ENCODE measurements around the gene FAM83E.
A peak's percentile ranks its signal among the peaks of the same experiment; 100 is the strongest.

The FAM83E gene

DNA sequence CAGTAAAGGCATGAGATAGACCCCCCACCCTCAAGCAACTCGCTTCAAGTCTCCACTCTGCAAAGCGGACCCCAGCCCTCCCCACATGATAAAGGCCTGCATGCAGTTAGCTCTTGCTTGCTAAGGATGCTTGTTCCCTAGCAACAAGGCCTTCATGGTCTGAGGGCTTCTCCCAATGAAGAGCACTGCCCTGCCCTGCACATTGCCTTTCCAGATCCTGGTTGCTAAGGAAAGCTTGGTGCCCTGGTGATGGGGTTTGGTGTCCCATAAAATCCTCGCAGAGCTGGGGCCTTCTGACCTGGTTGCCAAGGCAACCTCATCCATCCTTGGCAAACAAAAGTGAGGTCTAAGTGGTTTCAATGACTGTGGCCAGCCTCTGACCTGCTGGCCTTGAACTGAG is 16.3 kb upstream of the FAM83E start:
- no peak for DNase-seq (ENCODE audit: extremely low spot score)
- CTCF ChIA-PET: no interaction called here
- POLR2A ChIA-PET: interaction anchor here (6.7 kb wide), 1 partner anchor 13 kb away, joined by 88 read pairs; the partner anchor contains the start of genes RPL18 and SPHK2
- TF ChIP-seq LEF1 (IDR thresholded peaks at IDR 0.05; ENCODE audit: borderline replicate concordance) (no peak), ELF4 (IDR thresholded peaks at IDR 0.05) (no peak), SP1 (IDR thresholded peaks at IDR 0.05) (no peak), BHLHE40 (IDR thresholded peaks at IDR 0.05; ENCODE audit: borderline replicate concordance) (no peak), HDGF (IDR thresholded peaks at IDR 0.05; ENCODE audit: borderline replicate concordance) (no peak), ZNF384 (IDR thresholded peaks at IDR 0.05) (no peak), TARDBP (IDR thresholded peaks at IDR 0.05) (no peak), FOXA1 (IDR thresholded peaks at IDR 0.05) (no peak), SUZ12 (IDR thresholded peaks at IDR 0.05) (no peak)
- TF ChIP-seq, protein P1, sequence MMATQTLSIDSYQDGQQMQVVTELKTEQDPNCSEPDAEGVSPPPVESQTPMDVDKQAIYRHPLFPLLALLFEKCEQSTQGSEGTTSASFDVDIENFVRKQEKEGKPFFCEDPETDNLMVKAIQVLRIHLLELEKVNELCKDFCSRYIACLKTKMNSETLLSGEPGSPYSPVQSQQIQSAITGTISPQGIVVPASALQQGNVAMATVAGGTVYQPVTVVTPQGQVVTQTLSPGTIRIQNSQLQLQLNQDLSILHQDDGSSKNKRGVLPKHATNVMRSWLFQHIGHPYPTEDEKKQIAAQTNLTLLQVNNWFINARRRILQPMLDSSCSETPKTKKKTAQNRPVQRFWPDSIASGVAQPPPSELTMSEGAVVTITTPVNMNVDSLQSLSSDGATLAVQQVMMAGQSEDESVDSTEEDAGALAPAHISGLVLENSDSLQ (IDR thresholded peaks at IDR 0.05): no peak

DNA sequence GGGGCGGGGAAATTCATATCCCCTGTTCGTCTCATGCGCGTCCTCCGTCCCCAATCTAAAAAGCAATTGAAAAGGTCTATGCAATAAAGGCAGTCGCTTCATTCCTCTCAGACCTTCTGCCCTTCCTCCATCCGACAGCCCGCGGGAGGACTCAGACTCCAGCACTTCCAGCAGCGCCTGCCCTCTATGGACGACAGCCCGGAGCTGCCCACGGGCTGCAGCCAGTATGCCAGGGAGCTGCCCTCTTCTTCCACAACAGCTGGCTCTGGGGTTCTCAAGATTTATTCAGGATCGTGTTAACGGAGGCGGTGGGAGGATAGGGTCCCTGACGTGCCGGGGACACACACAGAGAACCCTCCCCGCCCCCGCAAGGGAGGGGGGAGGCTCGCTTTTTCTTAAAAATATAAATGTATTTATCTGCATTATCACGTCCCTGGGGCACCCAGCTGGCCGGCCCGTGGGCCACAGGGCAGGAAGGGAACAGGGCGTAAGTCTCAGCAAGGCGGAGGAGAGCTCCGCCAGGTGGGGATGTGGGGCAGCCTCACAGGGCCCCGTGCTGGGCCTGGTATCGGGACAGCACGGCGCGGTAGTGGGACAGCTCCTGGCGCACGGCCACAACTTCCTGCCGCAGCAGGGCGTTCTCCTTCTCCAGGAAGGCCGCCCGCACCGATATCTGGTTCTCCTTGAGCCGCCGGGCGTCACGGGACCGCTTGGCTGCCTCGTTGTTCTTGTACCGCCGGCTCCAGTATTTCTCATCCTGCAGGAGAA is 15.6 kb upstream of the FAM83E start:
- POLR2A ChIA-PET: interaction anchor here (1.0 to 6.7 kb wide), 4 partner anchors 10 to 207 kb away, joined by 3 to 88 read pairs (median 4); partner anchors contain the start of genes RPL18 and SPHK2
- TF ChIP-seq L3MBTL2 (conservative IDR thresholded peaks at IDR 0.05): 0 out of 2 replicates have a peak, but pooled peaks have one; percentile 27
- TF ChIP-seq, protein P1 (IDR thresholded peaks at IDR 0.05): no peak
- CTCF ChIA-PET: no interaction called here
- DNase-seq (ENCODE audit: extremely low spot score): no peak

DNA sequence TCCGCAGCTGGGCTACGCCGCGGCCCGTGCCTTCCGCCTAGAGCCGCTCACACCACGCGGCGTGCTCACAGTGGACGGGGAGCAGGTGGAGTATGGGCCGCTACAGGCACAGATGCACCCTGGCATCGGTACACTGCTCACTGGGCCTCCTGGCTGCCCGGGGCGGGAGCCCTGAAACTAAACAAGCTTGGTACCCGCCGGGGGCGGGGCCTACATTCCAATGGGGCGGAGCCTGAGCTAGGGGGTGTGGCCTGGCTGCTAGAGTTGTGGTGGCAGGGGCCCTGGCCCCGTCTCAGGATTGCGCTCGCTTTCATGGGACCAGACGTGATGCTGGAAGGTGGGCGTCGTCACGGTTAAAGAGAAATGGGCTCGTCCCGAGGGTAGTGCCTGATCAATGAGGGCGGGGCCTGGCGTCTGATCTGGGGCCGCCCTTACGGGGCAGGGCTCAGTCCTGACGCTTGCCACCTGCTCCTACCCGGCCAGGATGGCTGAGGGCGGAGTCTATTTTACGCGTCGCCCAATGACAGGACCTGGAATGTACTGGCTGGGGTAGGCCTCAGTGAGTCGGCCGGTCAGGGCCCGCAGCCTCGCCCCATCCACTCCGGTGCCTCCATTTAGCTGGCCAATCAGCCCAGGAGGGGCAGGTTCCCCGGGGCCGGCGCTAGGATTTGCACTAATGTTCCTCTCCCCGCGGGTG is 14.9 kb upstream of the FAM83E start:
- TF ChIP-seq HDGF (IDR thresholded peaks at IDR 0.05; ENCODE audit: borderline replicate concordance) (no peak), L3MBTL2 (conservative IDR thresholded peaks at IDR 0.05) (no peak), LEF1 (IDR thresholded peaks at IDR 0.05; ENCODE audit: borderline replicate concordance) (no peak), SP1 (IDR thresholded peaks at IDR 0.05) (no peak), SUZ12 (IDR thresholded peaks at IDR 0.05) (no peak), BHLHE40 (IDR thresholded peaks at IDR 0.05; ENCODE audit: borderline replicate concordance) (no peak), FOXK2 (IDR thresholded peaks at IDR 0.05) (no peak), ELF4 (IDR thresholded peaks at IDR 0.05) (no peak), FOXA1 (IDR thresholded peaks at IDR 0.05) (no peak), CTBP1 (IDR thresholded peaks at IDR 0.05; ENCODE audit: borderline replicate concordance) (no peak), NFRKB (IDR thresholded peaks at IDR 0.05) (no peak)
- DNase-seq (ENCODE audit: extremely low spot score): peak; percentile 67
- POLR2A ChIA-PET: interaction anchor here (1.0 to 6.7 kb wide), 4 partner anchors 9 to 208 kb away, joined by 3 to 88 read pairs (median 4); partner anchors contain the start of genes RPL18 and SPHK2
- CTCF ChIA-PET: interaction anchor here (0.6 kb wide), 1 partner anchor 149 kb away, joined by 3 read pairs; no protein-coding TSS in a partner anchor

DNA sequence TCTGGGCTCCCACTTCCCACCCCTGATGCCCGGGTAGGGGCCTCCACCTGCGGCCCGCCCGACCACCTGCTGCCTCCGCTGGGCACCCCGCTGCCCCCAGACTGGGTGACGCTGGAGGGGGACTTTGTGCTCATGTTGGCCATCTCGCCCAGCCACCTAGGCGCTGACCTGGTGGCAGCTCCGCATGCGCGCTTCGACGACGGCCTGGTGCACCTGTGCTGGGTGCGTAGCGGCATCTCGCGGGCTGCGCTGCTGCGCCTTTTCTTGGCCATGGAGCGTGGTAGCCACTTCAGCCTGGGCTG is 14.4 kb upstream of the FAM83E start:
- CTCF ChIA-PET: interaction anchor here (0.6 kb wide), 1 partner anchor 148 kb away, joined by 3 read pairs; no protein-coding TSS in a partner anchor
- TF ChIP-seq FOXA1 (IDR thresholded peaks at IDR 0.05) (no peak), L3MBTL2 (conservative IDR thresholded peaks at IDR 0.05) (no peak), FOXK2 (IDR thresholded peaks at IDR 0.05) (no peak), FOXM1 (IDR thresholded peaks at IDR 0.05; ENCODE audit: borderline replicate concordance) (no peak), CTBP1 (IDR thresholded peaks at IDR 0.05; ENCODE audit: borderline replicate concordance) (no peak), LEF1 (IDR thresholded peaks at IDR 0.05; ENCODE audit: borderline replicate concordance) (no peak), ZNF384 (IDR thresholded peaks at IDR 0.05) (no peak), SP1 (IDR thresholded peaks at IDR 0.05) (no peak)
- POLR2A ChIA-PET: interaction anchor here (1.0 to 6.7 kb wide), 3 partner anchors 11 to 208 kb away, joined by 4 to 88 read pairs (median 5); partner anchors contain the start of genes CA11, RPL18 and SPHK2
- DNase-seq (ENCODE audit: extremely low spot score): no peak

DNA sequence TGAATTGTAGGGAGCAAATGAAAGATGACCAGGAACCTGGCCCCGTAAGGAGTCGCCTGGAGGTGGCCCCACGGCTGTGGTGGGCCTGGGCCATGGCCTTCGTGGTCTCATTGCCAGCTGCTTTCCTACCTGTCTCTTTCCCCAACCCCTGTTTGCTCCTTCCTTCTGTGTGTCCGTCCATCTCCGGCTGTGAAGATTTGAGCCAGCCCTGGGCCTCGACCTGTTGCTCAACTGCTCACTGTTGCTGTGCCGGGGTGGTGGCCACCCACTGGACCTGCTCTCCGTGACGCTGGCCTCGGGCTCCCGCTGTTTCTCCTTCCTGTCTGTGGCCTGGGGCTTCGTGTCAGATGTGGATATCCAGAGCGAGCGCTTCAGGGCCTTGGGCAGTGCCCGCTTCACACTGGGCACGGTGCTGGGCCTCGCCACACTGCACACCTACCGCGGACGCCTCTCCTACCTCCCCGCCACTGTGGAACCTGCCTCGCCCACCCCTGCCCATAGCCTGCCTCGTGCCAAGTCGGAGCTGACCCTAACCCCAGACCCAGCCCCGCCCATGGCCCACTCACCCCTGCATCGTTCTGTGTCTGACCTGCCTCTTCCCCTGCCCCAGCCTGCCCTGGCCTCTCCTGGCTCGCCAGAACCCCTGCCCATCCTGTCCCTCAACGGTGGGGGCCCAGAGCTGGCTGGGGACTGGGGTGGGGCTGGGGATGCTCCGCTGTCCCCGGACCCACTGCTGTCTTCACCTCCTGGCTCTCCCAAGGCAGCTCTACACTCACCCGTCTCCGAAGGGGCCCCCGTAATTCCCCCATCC is 13.8 kb upstream of the FAM83E start:
- ChIA-PET CTCF (no interaction called here), POLR2A (interaction anchor here (1.5 to 6.7 kb wide), 3 partner anchors 10 to 17 kb away, joined by 5 to 88 read pairs (median 13); partner anchors contain the start of genes CA11, RPL18 and SPHK2)
- no peak for TF ChIP-seq NFRKB (IDR thresholded peaks at IDR 0.05)
- TF ChIP-seq TARDBP (IDR thresholded peaks at IDR 0.05): no peak
- no peak for TF ChIP-seq FOXK2 (IDR thresholded peaks at IDR 0.05)
- TF ChIP-seq HDGF (IDR thresholded peaks at IDR 0.05; ENCODE audit: borderline replicate concordance): no peak
- TF ChIP-seq ELF4 (IDR thresholded peaks at IDR 0.05): no peak
- no peak for TF ChIP-seq ZNF384 (IDR thresholded peaks at IDR 0.05)
- TF ChIP-seq L3MBTL2 (conservative IDR thresholded peaks at IDR 0.05): no peak
- TF ChIP-seq SUZ12 (IDR thresholded peaks at IDR 0.05): no peak
- TF ChIP-seq SP1 (IDR thresholded peaks at IDR 0.05): no peak
- TF ChIP-seq FOXM1 (IDR thresholded peaks at IDR 0.05; ENCODE audit: borderline replicate concordance): no peak
- TF ChIP-seq ARNT (IDR thresholded peaks at IDR 0.05): no peak
- no peak for TF ChIP-seq FOXA1 (IDR thresholded peaks at IDR 0.05)
- TF ChIP-seq, protein P1 (IDR thresholded peaks at IDR 0.05): no peak
- TF ChIP-seq BHLHE40 (IDR thresholded peaks at IDR 0.05; ENCODE audit: borderline replicate concordance): no peak
- no peak for TF ChIP-seq LEF1 (IDR thresholded peaks at IDR 0.05; ENCODE audit: borderline replicate concordance)
- no peak for TF ChIP-seq CTBP1 (IDR thresholded peaks at IDR 0.05; ENCODE audit: borderline replicate concordance)
- no peak for DNase-seq (ENCODE audit: extremely low spot score)
